COLO668 (cell line): Measurements from ENCODE around the gene GPR108.

ENCODE experiments used
- DNase-seq: peaks from one replicate; lab custom pipeline; 2025; ENCODE audit not compliant: unreplicated experiment; lab: John Stamatoyannopoulos, UW

The GPR108 gene

GRCh38 chr19:6682607-6683128, 54.7 kb downstream of the GPR108 start:
- no peak for DNase-seq

- DNase-seq = no peak
These were observed 57.2 kb downstream of the GPR108 start for GRCh38 chr19:6680141-6680540.
